ENCODE results near the gene CHRNB2.

The CHRNB2 gene

GRCh38 chr1:154605534-154605933 lies 38.0 kb downstream of the CHRNB2 start:
- H3K36me3 ChIP-seq (ENCODE audit: control insufficient read depth, insufficient read depth, low read length): peaks cover 12% of the 10 kb centered on the region
- H3K27me3 ChIP-seq (ENCODE audit: control insufficient read depth, insufficient read depth, low read length): no peaks in the 10 kb centered on the region
- peaks cover 21% of the 10 kb centered on the region for H3K4me1 ChIP-seq (ENCODE audit: control insufficient read depth, insufficient read depth, low read length)
- H3K4me3 ChIP-seq (ENCODE audit: low read depth, low read length): no peak overlapping the region
- H3K9me3 ChIP-seq (ENCODE audit: control insufficient read depth, insufficient read depth, low read length): no peaks in the 10 kb centered on the region
- no peak overlapping the region for H3K9ac ChIP-seq (ENCODE audit: low read depth, low read length)

- H3K27me3 ChIP-seq (ENCODE audit: control insufficient read depth, insufficient read depth, low read length): no peaks in the 10 kb centered on the region
- no peaks in the 10 kb centered on the region for H3K9me3 ChIP-seq (ENCODE audit: control insufficient read depth, insufficient read depth, low read length)
- H3K4me3 ChIP-seq (ENCODE audit: low read depth, low read length): peak overlapping the region; percentile 93
- peaks cover 31% of the 10 kb centered on the region for H3K4me1 ChIP-seq (ENCODE audit: control insufficient read depth, insufficient read depth, low read length)
- H3K36me3 ChIP-seq (ENCODE audit: control insufficient read depth, insufficient read depth, low read length): no peaks in the 10 kb centered on the region
- peak overlapping the region; percentile 96 for H3K9ac ChIP-seq (ENCODE audit: low read depth, low read length)
Observed at GRCh38 chr1:154607106-154607608, 39.6 kb downstream of the CHRNB2 start.

DNA sequence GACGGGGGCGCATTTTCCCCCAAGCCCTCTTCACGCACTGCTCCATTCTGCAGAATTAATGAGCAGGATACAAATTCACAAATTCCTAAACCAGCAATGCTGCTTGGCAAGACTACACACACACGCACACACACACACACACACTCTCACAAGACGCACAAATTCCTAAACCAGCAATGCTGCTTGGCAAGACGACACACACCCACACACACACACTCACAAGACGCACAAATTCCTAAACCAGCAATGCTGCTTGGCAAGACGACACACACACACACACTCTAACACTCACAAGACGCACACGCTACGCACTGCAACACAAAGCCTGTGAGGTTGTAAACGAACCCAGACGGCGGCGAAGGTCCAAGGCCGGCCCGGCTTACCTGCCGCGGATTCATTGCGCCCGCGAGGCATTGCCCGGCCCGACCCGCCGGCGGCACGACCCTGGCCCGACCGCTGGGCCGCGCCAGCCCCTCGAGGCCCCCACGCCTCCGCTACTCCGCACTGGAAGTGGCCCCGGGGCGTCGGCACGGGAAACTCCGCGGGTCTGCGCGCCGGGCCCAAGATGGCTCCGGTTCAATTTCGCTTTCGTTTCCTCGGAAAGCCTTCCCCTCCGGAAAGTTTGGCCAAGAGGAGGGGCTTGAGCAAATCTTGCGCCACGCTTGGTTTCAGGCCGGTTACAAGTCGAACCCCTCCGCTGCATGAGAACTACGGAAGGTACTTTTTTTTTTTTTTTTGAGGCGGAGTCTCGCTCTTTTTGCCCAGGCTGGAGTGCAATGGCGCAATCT lies 40.2 kb downstream of the CHRNB2 start, which contains the start of gene ADAR:
ADAR (minus strand) TSS at position 578 of the 788 bp plus-strand sequence; CDS start at position 398, 180 bp downstream.
- Histone ChIP-seq H3K36me3 (ENCODE audit: control insufficient read depth, insufficient read depth, low read length) (no peaks in the 10 kb centered on the region), H3K4me3 (ENCODE audit: low read depth, low read length) (peak within 1 kb of the TSS; percentile 93), H3K27me3 (ENCODE audit: control insufficient read depth, insufficient read depth, low read length) (no peaks in the 10 kb centered on the region), H3K9ac (ENCODE audit: low read depth, low read length) (peak within 1 kb of the TSS; percentile 96), H3K4me1 (ENCODE audit: control insufficient read depth, insufficient read depth, low read length) (peaks cover 31% of the 10 kb centered on the region), H3K9me3 (ENCODE audit: control insufficient read depth, insufficient read depth, low read length) (no peaks in the 10 kb centered on the region)

DNA sequence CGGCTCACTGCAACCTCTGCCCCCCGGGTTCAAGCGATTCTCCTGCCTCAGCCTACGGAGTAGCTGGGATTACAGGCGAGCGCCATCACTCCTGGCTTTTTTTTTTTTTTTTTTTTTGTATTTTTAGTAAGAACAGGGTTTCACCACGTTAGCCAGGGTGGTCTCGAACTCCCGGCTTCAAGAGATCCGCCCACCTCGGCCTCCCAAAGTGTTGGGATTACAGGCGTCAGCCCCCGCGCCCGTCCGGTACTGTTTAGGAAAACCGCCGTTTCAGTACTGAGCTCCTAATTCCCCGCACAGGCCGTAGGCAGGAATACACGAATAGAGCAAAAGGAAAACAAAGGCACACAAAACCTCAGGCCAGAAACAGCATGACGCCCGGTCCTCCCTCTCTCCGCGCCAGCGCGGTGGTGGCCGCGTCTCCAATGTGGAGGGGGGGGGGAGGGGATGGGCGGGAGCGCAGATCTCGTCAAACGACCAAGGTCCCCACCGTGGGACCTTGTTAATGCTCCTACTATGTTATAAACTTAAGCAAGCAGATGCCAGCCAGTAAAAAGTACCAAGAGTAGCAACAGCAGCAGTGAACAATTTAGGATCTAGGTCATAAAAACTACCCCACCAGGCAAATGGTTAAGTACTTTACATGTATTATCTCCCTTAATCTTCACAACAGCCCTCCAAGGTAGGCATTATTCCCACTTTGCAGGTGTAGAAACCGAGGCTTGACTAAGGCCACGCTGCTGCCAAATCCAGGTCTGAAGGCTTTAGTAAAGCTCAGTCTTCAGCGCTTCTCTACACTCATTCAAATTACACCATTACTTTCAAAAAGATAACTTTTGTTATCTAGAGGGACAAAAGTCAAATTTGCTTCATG lies 41.1 kb downstream of the CHRNB2 start:
- H3K9ac ChIP-seq (ENCODE audit: low read depth, low read length): peak overlapping the region; percentile 96
- H3K36me3 ChIP-seq (ENCODE audit: control insufficient read depth, insufficient read depth, low read length): no peaks in the 10 kb centered on the region
- peaks cover 31% of the 10 kb centered on the region for H3K4me1 ChIP-seq (ENCODE audit: control insufficient read depth, insufficient read depth, low read length)
- no peaks in the 10 kb centered on the region for H3K27me3 ChIP-seq (ENCODE audit: control insufficient read depth, insufficient read depth, low read length)
- no peaks in the 10 kb centered on the region for H3K9me3 ChIP-seq (ENCODE audit: control insufficient read depth, insufficient read depth, low read length)
- H3K4me3 ChIP-seq (ENCODE audit: low read depth, low read length): peak overlapping the region; percentile 93

- Histone ChIP-seq H3K9me3 (ENCODE audit: control insufficient read depth, insufficient read depth, low read length) (no peaks in the 10 kb centered on the region), H3K27me3 (ENCODE audit: control insufficient read depth, insufficient read depth, low read length) (no peaks in the 10 kb centered on the region), H3K9ac (ENCODE audit: low read depth, low read length) (peak overlapping the region; percentile 18), H3K4me3 (ENCODE audit: low read depth, low read length) (peak overlapping the region; percentile 93), H3K36me3 (ENCODE audit: control insufficient read depth, insufficient read depth, low read length) (no peaks in the 10 kb centered on the region), H3K4me1 (ENCODE audit: control insufficient read depth, insufficient read depth, low read length) (peaks cover 35% of the 10 kb centered on the region)
Observed at GRCh38 chr1:154609398-154610380, 42.1 kb downstream of the CHRNB2 start.

DNA sequence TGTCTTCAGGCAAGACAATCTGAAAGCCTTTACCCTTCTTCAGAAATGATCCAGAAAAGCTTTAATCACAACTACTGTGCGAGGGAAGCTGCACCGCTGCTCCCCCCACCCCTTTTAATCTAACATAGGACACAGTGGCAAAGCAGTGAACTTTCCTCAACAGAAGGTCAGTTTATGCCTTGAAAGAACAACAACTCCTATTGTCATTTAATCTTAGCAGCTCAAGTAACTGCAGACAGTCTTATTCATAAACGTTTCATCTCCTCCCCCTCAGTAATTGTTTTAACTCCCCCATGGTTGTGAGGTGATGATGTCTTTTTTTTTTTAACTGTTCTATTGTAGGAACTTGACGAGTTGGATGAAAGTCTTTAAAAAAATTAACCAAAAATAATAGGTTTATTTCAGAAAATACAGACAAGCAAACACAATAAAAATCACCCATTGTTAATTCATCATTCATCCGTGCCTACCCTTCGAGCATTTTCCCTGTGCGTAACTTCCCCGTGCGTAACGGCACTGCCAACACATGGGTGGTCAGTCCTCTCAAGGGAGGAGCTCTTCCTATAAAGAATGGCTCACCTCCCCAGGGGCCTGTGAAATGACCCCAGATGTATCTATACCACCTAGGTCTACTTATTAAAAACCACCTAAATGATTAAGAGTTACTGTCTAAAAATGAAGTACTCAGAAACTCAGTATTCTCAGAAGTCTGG lies 43.7 kb downstream of the CHRNB2 start:
- H3K9me3 ChIP-seq (ENCODE audit: control insufficient read depth, insufficient read depth, low read length): no peaks in the 10 kb centered on the region
- peaks cover 47% of the 10 kb centered on the region for H3K4me1 ChIP-seq (ENCODE audit: control insufficient read depth, insufficient read depth, low read length)
- H3K9ac ChIP-seq (ENCODE audit: low read depth, low read length): peak overlapping the region; percentile 32
- peak overlapping the region; percentile 33 for H3K4me3 ChIP-seq (ENCODE audit: low read depth, low read length)
- H3K27me3 ChIP-seq (ENCODE audit: control insufficient read depth, insufficient read depth, low read length): no peaks in the 10 kb centered on the region
- no peaks in the 10 kb centered on the region for H3K36me3 ChIP-seq (ENCODE audit: control insufficient read depth, insufficient read depth, low read length)

GRCh38 chr1:154614247-154614646 lies 46.7 kb downstream of the CHRNB2 start:
- H3K36me3 ChIP-seq (ENCODE audit: control insufficient read depth, insufficient read depth, low read length): no peaks in the 10 kb centered on the region
- no peaks in the 10 kb centered on the region for H3K27me3 ChIP-seq (ENCODE audit: control insufficient read depth, insufficient read depth, low read length)
- H3K9ac ChIP-seq (ENCODE audit: low read depth, low read length): no peak overlapping the region
- no peak overlapping the region for H3K4me3 ChIP-seq (ENCODE audit: low read depth, low read length)
- peaks cover 46% of the 10 kb centered on the region for H3K4me1 ChIP-seq (ENCODE audit: control insufficient read depth, insufficient read depth, low read length)
- H3K9me3 ChIP-seq (ENCODE audit: control insufficient read depth, insufficient read depth, low read length): no peaks in the 10 kb centered on the region

GRCh38 chr1:154614901-154615300 lies 47.3 kb downstream of the CHRNB2 start:
- Histone ChIP-seq H3K36me3 (ENCODE audit: control insufficient read depth, insufficient read depth, low read length) (no peaks in the 10 kb centered on the region), H3K4me1 (ENCODE audit: control insufficient read depth, insufficient read depth, low read length) (peaks cover 43% of the 10 kb centered on the region), H3K4me3 (ENCODE audit: low read depth, low read length) (no peak overlapping the region), H3K9ac (ENCODE audit: low read depth, low read length) (no peak overlapping the region), H3K27me3 (ENCODE audit: control insufficient read depth, insufficient read depth, low read length) (no peaks in the 10 kb centered on the region), H3K9me3 (ENCODE audit: control insufficient read depth, insufficient read depth, low read length) (no peaks in the 10 kb centered on the region)

GRCh38 chr1:154615411-154615810 lies 47.8 kb downstream of the CHRNB2 start:
- Histone ChIP-seq H3K4me3 (ENCODE audit: low read depth, low read length) (no peak overlapping the region), H3K36me3 (ENCODE audit: control insufficient read depth, insufficient read depth, low read length) (no peaks in the 10 kb centered on the region), H3K9me3 (ENCODE audit: control insufficient read depth, insufficient read depth, low read length) (no peaks in the 10 kb centered on the region), H3K9ac (ENCODE audit: low read depth, low read length) (no peak overlapping the region), H3K4me1 (ENCODE audit: control insufficient read depth, insufficient read depth, low read length) (peaks cover 39% of the 10 kb centered on the region), H3K27me3 (ENCODE audit: control insufficient read depth, insufficient read depth, low read length) (no peaks in the 10 kb centered on the region)

DNA sequence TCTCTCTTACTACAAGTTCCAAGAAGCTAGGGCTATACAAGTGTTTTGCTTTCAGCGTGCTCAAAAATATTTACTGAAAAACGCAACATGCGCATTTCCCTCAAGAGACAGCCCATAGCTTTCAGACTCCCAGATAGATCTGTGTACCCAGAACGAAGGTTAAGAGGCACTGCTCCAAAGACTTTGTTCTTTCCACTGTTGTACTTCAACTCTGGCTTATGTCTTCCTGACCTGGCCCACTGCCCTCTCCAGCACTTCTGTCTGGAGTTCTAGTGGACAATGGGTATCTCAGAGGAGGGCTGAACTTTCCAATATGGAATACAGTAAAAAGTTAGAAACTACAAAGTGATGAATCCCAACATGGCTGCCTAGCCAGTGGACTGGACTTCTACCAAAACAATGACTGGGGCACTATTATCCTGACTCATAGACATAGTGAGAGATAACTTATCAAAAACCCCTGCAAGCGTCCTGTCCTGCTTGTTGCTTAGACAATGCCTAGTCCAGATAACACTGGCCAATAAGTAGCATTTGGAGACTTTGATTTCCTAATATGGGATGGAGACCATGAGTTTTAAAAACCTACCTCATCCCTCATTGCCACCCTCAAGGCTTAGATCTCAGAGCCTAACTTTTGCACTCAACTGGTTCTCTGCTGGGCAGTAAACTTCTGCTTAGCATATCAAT lies 49.2 kb downstream of the CHRNB2 start:
- no peak overlapping the region for H3K4me3 ChIP-seq (ENCODE audit: low read depth, low read length)
- no peaks in the 10 kb centered on the region for H3K27me3 ChIP-seq (ENCODE audit: control insufficient read depth, insufficient read depth, low read length)
- H3K36me3 ChIP-seq (ENCODE audit: control insufficient read depth, insufficient read depth, low read length): no peaks in the 10 kb centered on the region
- H3K4me1 ChIP-seq (ENCODE audit: control insufficient read depth, insufficient read depth, low read length): peaks cover 32% of the 10 kb centered on the region
- H3K9me3 ChIP-seq (ENCODE audit: control insufficient read depth, insufficient read depth, low read length): no peaks in the 10 kb centered on the region
- no peak overlapping the region for H3K9ac ChIP-seq (ENCODE audit: low read depth, low read length)

Data from iPS-15b (cell line).